Hepatocyte (in vitro differentiated cells): Measurements from ENCODE around the gene KLHL36.

Experiments
- EZH2 ChIP-seq: fragments of 200-600 bp; sonication (generic); IDR thresholded peaks from 2 replicates; pipeline ENCODE4 v1.6.1; 2016; ENCODE audit warnings: antibody characterized with exemption, mild to moderate bottlenecking, borderline replicate concordance
- EZH2phosphoT487 ChIP-seq: fragments of 200-600 bp; sonication (generic); IDR thresholded peaks from one replicate; pipeline ENCODE4 v1.6.1; 2018; ENCODE audit warnings: antibody characterized with exemption, mild to moderate bottlenecking, low read depth, moderate library complexity; ENCODE audit not compliant: unreplicated experiment, severe bottlenecking
- TF ChIP-seq, protein P1 (sequence below): fragments of 200-600 bp; sonication (generic); IDR thresholded peaks from 2 replicates; pipeline ENCODE4 v1.5.1; 2016; ENCODE audit warnings: antibody characterized with exemption, mild to moderate bottlenecking; ENCODE audit not compliant: poor library complexity

- TF ChIP-seq, protein P1, sequence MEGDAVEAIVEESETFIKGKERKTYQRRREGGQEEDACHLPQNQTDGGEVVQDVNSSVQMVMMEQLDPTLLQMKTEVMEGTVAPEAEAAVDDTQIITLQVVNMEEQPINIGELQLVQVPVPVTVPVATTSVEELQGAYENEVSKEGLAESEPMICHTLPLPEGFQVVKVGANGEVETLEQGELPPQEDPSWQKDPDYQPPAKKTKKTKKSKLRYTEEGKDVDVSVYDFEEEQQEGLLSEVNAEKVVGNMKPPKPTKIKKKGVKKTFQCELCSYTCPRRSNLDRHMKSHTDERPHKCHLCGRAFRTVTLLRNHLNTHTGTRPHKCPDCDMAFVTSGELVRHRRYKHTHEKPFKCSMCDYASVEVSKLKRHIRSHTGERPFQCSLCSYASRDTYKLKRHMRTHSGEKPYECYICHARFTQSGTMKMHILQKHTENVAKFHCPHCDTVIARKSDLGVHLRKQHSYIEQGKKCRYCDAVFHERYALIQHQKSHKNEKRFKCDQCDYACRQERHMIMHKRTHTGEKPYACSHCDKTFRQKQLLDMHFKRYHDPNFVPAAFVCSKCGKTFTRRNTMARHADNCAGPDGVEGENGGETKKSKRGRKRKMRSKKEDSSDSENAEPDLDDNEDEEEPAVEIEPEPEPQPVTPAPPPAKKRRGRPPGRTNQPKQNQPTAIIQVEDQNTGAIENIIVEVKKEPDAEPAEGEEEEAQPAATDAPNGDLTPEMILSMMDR = no peak
- no peak for TF ChIP-seq EZH2
- TF ChIP-seq EZH2phosphoT487 = no peak
These were observed 4.3 kb downstream of the KLHL36 start for GRCh38 chr16:84652566-84652965.
